HepG2 (cell line): ENCODE data around the gene TNXB. TPM values are rescaled to one million over a fixed set of nuclear protein-coding genes. Genes with fewer than 3 reads are reported as not detected.

Source experiments
- GZF1 ChIP-seq: sonication (generic); formaldehyde crosslinking; IDR thresholded peaks from 2 replicates; pipeline ENCODE4 v1.5.1; 2020; ENCODE audit warnings: mild to moderate bottlenecking, missing genetic modification reagents
- TAF15 ChIP-seq: fragments of 200-400 bp; formaldehyde crosslinking; IDR thresholded peaks from one replicate; pipeline ENCODE4 v1.6.1; 2018; ENCODE audit warnings: mild to moderate bottlenecking, low read depth, low read length; ENCODE audit not compliant: poor library complexity, severe bottlenecking
- U2AF2 ChIP-seq: fragments of 200-400 bp; formaldehyde crosslinking; IDR thresholded peaks from 2 replicates; pipeline ENCODE4 v1.6.1; 2017; ENCODE audit warnings: low read depth, mild to moderate bottlenecking, low read length
- ZIK1 ChIP-seq: sonication (generic); formaldehyde crosslinking; IDR thresholded peaks from 2 replicates; pipeline ENCODE4 v1.5.0; 2020; ENCODE audit warnings: mild to moderate bottlenecking, low read depth, missing genetic modification reagents, borderline replicate concordance
- ZNF143 ChIP-seq: sonication (generic); formaldehyde crosslinking; IDR thresholded peaks from 2 replicates; pipeline ENCODE4 v1.4.0; 2020; ENCODE audit warnings: missing genetic modification reagents
- ZNF816 ChIP-seq: sonication (generic); formaldehyde crosslinking; IDR thresholded peaks from 2 replicates; pipeline ENCODE4 v1.8.0; 2022; ENCODE audit warnings: missing genetic modification reagents, mild to moderate bottlenecking, borderline replicate concordance
- polyA plus RNA-seq, 8 experiments: library from polyadenylated mRNA; depleted of rRNA in 3 of 8; stranded (reverse) in 7 of 8; unstranded in 1 of 8; fragments of >200 nt; fragmentation: Illumina TruSeq in 4 of 8; extraction: Trizol in 4 of 8; gene quantifications; 2 replicates each; pipeline versions ENCODE4 v1.2.1 to v1.2.3, GENCODE V29; 2011 to 2016; ENCODE audit warnings: low read depth in 4 of 8, missing spikeins in 1 of 8, mixed read lengths in 1 of 8; ENCODE audit not compliant: insufficient read depth in 1 of 8
- total RNA-seq, 5 experiments: library from RNA; depleted of rRNA; stranded (reverse); fragments of >200 nt; fragmentation: Illumina TruSeq; extraction: Trizol; gene quantifications; 2 replicates each; pipeline ENCODE4 v1.2.3, GENCODE V29; 2016; ENCODE audit warnings: low read depth in 1 of 5
- TF ChIP-seq, protein P1 (sequence below): sonication (generic); formaldehyde crosslinking; conservative IDR thresholded peaks from 2 replicates; pipeline ENCODE4 v1.4.0; 2020; ENCODE audit warnings: missing genetic modification reagents
- TF ChIP-seq, protein P2 (sequence below): sonication (generic); formaldehyde crosslinking; IDR thresholded peaks from 2 replicates; pipeline ENCODE4 v1.8.0; 2022; ENCODE audit warnings: low read depth, missing genetic modification reagents
- TF ChIP-seq, protein P3 (sequence below): sonication (generic); formaldehyde crosslinking; IDR thresholded peaks from one replicate; pipeline ENCODE4 v1.5.1; 2020; ENCODE audit warnings: mild to moderate bottlenecking, missing genetic modification reagents; ENCODE audit errors: not compliant biosample characterization
- TF ChIP-seq, protein P4 (sequence below): IDR thresholded peaks from 2 replicates; pipeline ENCODE4 v1.6.1; 2018; ENCODE audit warnings: missing genetic modification reagents
- TF ChIP-seq, protein P5 (sequence below): fragments of 450-650 bp; IDR thresholded peaks from 2 replicates; pipeline ENCODE4 v1.6.1; 2017; ENCODE audit warnings: mild to moderate bottlenecking

Gene TNXB
- total and polyA plus RNA-seq, 2 of the 13 experiments (the other 11 are each of a cell fraction or from before 2014, with no cell fraction given): 1.6 to 2.7 TPM

DNA sequence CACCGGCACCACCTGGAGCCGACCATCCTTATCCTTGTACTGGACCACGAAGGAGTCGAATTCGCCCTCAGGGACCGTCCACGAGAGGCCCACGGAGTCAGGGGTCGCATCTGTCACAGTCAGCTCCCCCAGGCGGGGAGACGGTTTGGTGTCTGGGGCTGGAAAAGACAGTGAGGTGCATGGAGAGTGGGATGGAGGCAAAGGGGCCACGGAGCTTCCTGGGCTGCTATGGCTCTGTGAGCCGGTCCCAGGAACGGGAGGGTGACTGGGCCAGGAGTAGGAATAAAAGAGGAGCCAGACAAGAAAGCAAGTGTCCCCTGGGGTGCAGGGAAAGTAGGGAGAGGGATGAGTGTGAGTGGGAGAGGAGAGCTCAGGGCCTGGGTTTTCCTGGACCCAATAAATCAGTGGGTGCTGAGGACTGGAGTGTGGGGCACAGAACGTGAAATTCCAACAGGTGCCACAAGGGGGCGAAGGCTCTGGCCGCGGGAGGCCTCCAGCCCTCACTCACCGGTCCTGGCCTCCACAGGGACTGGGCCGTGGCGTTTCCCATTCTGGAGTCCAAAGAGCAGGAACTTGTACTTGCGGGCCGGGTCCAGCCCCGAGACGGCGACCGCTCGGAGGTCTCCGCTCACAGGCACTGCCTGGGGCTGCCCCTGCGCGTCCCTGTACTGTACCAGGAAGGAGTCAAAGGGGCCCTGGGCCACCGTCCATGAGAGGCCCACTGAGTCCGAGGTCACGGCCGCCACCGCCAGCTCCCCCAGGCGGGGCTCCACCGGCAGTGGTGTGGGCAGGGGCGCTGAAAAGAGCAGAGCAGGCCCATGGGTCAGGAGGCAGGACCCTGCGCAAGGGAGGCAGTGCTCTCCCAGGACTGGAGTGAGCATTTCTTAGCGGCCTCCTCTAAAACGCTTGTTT is 61.0 kb downstream of the TNXB start (continued):
- TF ChIP-seq, protein P1, sequence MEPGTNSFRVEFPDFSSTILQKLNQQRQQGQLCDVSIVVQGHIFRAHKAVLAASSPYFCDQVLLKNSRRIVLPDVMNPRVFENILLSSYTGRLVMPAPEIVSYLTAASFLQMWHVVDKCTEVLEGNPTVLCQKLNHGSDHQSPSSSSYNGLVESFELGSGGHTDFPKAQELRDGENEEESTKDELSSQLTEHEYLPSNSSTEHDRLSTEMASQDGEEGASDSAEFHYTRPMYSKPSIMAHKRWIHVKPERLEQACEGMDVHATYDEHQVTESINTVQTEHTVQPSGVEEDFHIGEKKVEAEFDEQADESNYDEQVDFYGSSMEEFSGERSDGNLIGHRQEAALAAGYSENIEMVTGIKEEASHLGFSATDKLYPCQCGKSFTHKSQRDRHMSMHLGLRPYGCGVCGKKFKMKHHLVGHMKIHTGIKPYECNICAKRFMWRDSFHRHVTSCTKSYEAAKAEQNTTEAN: peak; percentile 22; the same call in 1 of the 2 replicates
- TF ChIP-seq, protein P2, sequence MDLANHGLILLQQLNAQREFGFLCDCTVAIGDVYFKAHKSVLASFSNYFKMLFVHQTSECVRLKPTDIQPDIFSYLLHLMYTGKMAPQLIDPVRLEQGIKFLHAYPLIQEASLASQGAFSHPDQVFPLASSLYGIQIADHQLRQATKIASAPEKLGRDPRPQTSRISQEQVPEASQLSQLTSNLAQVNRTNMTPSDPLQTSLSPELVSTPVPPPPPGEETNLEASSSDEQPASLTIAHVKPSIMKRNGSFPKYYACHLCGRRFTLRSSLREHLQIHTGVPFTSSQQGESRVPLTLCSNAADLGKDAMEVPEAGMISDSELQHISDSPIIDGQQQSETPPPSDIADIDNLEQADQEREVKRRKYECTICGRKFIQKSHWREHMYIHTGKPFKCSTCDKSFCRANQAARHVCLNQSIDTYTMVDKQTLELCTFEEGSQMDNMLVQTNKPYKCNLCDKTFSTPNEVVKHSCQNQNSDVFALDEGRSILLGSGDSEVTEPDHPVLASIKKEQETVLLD (CRISPR knock-in tag): no peak
- TF ChIP-seq, protein P3, sequence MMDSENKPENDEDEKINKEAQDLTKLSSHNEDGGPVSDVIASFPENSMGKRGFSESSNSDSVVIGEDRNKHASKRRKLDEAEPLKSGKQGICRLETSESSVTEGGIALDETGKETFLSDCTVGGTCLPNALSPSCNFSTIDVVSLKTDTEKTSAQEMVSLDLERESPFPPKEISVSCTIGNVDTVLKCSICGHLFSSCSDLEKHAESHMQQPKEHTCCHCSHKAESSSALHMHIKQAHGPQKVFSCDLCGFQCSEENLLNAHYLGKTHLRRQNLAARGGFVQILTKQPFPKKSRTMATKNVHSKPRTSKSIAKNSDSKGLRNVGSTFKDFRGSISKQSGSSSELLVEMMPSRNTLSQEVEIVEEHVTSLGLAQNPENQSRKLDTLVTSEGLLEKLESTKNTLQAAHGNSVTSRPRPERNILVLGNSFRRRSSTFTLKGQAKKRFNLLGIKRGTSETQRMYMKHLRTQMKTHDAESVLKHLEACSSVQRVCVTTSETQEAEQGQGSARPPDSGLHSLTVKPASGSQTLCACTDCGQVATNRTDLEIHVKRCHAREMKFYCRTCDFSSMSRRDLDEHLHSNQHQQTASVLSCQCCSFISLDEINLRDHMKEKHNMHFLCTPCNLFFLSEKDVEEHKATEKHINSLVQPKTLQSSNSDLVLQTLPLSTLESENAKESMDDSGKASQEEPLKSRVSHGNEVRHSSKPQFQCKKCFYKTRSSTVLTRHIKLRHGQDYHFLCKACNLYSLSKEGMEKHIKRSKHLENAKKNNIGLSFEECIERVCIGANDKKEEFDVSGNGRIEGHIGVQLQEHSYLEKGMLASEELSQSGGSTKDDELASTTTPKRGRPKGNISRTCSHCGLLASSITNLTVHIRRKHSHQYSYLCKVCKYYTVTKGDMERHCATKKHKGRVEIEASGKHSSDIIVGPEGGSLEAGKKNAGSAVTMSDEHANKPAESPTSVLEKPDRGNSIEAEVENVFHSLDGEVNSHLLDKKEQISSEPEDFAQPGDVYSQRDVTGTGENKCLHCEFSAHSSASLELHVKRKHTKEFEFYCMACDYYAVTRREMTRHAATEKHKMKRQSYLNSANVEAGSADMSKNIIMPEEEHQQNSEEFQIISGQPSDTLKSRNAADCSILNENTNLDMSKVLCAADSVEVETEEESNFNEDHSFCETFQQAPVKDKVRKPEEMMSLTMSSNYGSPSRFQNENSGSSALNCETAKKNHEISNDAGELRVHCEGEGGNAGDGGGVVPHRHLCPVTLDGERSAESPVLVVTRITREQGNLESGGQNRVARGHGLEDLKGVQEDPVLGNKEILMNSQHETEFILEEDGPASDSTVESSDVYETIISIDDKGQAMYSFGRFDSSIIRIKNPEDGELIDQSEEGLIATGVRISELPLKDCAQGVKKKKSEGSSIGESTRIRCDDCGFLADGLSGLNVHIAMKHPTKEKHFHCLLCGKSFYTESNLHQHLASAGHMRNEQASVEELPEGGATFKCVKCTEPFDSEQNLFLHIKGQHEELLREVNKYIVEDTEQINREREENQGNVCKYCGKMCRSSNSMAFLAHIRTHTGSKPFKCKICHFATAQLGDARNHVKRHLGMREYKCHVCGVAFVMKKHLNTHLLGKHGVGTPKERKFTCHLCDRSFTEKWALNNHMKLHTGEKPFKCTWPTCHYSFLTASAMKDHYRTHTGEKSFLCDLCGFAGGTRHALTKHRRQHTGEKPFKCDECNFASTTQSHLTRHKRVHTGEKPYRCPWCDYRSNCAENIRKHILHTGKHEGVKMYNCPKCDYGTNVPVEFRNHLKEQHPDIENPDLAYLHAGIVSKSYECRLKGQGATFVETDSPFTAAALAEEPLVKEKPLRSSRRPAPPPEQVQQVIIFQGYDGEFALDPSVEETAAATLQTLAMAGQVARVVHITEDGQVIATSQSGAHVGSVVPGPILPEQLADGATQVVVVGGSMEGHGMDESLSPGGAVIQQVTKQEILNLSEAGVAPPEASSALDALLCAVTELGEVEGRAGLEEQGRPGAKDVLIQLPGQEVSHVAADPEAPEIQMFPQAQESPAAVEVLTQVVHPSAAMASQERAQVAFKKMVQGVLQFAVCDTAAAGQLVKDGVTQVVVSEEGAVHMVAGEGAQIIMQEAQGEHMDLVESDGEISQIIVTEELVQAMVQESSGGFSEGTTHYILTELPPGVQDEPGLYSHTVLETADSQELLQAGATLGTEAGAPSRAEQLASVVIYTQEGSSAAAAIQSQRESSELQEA (CRISPR knock-in tag): peak; percentile 53
- TF ChIP-seq ZIK1 (no peak), ZNF143 (CRISPR knock-in tag) (no peak), ZNF816 (peak; percentile 66; the same call in 1 of the 2 replicates), TAF15 (peak; percentile 77), U2AF2 (no peak), GZF1 (CRISPR knock-in tag) (peak; percentile 86; the same call in 1 of the 2 replicates)
- TF ChIP-seq, protein P4, sequence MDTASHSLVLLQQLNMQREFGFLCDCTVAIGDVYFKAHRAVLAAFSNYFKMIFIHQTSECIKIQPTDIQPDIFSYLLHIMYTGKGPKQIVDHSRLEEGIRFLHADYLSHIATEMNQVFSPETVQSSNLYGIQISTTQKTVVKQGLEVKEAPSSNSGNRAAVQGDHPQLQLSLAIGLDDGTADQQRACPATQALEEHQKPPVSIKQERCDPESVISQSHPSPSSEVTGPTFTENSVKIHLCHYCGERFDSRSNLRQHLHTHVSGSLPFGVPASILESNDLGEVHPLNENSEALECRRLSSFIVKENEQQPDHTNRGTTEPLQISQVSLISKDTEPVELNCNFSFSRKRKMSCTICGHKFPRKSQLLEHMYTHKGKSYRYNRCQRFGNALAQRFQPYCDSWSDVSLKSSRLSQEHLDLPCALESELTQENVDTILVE (CRISPR knock-in tag): peak; percentile 86; the same call in 1 of the 2 replicates
- TF ChIP-seq, protein P5, sequence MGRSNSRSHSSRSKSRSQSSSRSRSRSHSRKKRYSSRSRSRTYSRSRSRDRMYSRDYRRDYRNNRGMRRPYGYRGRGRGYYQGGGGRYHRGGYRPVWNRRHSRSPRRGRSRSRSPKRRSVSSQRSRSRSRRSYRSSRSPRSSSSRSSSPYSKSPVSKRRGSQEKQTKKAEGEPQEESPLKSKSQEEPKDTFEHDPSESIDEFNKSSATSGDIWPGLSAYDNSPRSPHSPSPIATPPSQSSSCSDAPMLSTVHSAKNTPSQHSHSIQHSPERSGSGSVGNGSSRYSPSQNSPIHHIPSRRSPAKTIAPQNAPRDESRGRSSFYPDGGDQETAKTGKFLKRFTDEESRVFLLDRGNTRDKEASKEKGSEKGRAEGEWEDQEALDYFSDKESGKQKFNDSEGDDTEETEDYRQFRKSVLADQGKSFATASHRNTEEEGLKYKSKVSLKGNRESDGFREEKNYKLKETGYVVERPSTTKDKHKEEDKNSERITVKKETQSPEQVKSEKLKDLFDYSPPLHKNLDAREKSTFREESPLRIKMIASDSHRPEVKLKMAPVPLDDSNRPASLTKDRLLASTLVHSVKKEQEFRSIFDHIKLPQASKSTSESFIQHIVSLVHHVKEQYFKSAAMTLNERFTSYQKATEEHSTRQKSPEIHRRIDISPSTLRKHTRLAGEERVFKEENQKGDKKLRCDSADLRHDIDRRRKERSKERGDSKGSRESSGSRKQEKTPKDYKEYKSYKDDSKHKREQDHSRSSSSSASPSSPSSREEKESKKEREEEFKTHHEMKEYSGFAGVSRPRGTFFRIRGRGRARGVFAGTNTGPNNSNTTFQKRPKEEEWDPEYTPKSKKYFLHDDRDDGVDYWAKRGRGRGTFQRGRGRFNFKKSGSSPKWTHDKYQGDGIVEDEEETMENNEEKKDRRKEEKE: no peak
